Colonic mucosa (tissue), 4 donors: ENCODE data around the gene MLST8. TPM values are rescaled to one million over a fixed set of nuclear protein-coding genes. Genes with fewer than 3 reads are reported as not detected.

Experiments
- DNase-seq: peaks from one replicate; pipeline ENCODE4 v3.0.0-alpha.2; 2020
- H3K27ac ChIP-seq: fragments of 200-600 bp; one replicate; pipeline ENCODE4 v1.8.0; 2021
- H3K27me3 ChIP-seq: fragments of 200-600 bp; one replicate; pipeline ENCODE4 v1.8.0; 2021
- H3K36me3 ChIP-seq: fragments of 200-600 bp; one replicate; pipeline ENCODE4 v1.8.0; 2021
- H3K4me1 ChIP-seq: fragments of 200-600 bp; one replicate; pipeline ENCODE4 v1.8.0; 2021; ENCODE audit warnings: mild to moderate bottlenecking
- H3K4me3 ChIP-seq: fragments of 200-600 bp; one replicate; pipeline ENCODE4 v1.8.0; 2021
- H3K9ac ChIP-seq, 2 donors: one replicate each; pipeline ENCODE4 v1.7.0; 2013; ENCODE audit warnings: control low read depth in 2 of 2, low read depth in 2 of 2, low read length in 2 of 2
- H3K9me3 ChIP-seq: fragments of 200-600 bp; one replicate; pipeline ENCODE4 v1.8.0; 2021
- intact Hi-C: fragments of 100-400 bp; cut with DNase I; formaldehyde crosslinking; loops from one replicate; pipeline ENCODE4 v1.14.1; 2022
- total RNA-seq, 2 donors: library from RNA; stranded (reverse); fragmentation: NEBNext Ultra II Directional in 1 of 2; extraction: Animal tissue kit (Norgen Biotek cat#: 25700) in 1 of 2; gene quantifications; one replicate each; pipeline ENCODE4 v1.2.1, GENCODE V29; 2021
- TF ChIP-seq, protein P1 (sequence below): fragments of 200-600 bp; IDR thresholded peaks from one replicate; pipeline ENCODE4 v1.8.0; 2022; ENCODE audit warnings: antibody characterized with exemption, mild to moderate bottlenecking
- donor health status: healthy.
- donor health status: DM: no; HTN: no; CAD: no.
- donor health status: DM: no; HTN: no; CAD: no.

The MLST8 gene
- total RNA-seq, 2 donors from 2014 or later, result 26.5 to 53.5 TPM

DNA sequence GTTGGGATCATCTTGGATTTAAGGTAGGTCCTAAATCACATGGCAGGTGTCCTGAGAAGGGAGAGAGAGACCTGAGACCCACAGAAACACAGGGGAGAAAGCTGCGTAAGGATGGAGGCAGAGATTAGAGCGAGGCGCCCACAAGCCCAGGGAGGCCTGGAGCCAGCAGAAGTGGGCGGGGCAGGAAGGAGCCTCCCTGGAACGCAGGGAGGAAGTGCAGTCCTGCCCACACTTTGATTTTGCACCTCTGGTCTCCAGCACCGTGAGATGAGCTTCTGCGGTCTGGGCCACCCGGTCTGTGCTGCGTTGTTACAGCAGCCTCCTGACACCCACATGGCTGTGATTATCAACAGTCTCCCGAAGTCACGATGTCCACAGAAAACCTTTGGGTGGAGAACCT lies 37.3 kb downstream of the MLST8 start:
- TF ChIP-seq, protein P1, sequence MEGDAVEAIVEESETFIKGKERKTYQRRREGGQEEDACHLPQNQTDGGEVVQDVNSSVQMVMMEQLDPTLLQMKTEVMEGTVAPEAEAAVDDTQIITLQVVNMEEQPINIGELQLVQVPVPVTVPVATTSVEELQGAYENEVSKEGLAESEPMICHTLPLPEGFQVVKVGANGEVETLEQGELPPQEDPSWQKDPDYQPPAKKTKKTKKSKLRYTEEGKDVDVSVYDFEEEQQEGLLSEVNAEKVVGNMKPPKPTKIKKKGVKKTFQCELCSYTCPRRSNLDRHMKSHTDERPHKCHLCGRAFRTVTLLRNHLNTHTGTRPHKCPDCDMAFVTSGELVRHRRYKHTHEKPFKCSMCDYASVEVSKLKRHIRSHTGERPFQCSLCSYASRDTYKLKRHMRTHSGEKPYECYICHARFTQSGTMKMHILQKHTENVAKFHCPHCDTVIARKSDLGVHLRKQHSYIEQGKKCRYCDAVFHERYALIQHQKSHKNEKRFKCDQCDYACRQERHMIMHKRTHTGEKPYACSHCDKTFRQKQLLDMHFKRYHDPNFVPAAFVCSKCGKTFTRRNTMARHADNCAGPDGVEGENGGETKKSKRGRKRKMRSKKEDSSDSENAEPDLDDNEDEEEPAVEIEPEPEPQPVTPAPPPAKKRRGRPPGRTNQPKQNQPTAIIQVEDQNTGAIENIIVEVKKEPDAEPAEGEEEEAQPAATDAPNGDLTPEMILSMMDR, result no peak
- no peak for DNase-seq
- Histone ChIP-seq H3K27ac (no peak overlapping the region), H3K9me3 (no peaks in the 10 kb centered on the region), H3K4me1 (peaks cover 2% of the 10 kb centered on the region), H3K36me3 (peaks cover 10% of the 10 kb centered on the region), H3K9ac (no peak overlapping the region), H3K27me3 (peaks cover 8% of the 10 kb centered on the region), H3K4me3 (no peak overlapping the region)
- intact Hi-C loops, result no loop called here

DNA sequence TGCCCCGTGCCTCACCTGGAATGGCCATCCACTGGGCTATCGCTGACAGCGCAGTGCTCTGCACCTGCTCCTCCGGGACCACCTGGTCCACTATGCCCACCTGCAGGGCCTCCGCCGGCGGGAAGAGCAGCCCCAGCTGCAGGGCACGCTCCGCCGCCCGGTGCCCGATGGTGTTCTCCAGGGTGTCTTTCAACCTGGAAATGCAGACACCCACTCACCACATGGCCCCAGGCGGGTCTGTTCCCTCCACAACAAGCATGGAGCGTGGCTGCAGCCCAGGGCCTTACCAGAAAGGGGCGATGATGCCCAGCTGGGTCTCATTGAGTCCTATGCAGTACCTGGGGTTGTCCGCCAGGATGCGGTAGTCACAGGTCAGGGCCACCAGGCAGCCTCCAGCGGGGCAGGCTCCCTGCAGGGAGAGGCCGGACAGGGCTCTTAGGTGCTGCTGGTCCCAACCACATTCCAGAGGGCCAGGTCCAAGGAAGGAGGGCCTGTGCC lies 37.8 kb downstream of the MLST8 start:
- DNase-seq, result no peak
- no peaks in the 10 kb centered on the region for H3K9me3 ChIP-seq
- no peaks in the 10 kb centered on the region for H3K4me1 ChIP-seq
- TF ChIP-seq, protein P1, result no peak
- intact Hi-C loops, result no loop called here
- H3K36me3 ChIP-seq, result peaks cover 10% of the 10 kb centered on the region
- no peak overlapping the region for H3K9ac ChIP-seq
- H3K27ac ChIP-seq, result no peak overlapping the region
- peaks cover 3% of the 10 kb centered on the region for H3K27me3 ChIP-seq
- no peak overlapping the region for H3K4me3 ChIP-seq

DNA sequence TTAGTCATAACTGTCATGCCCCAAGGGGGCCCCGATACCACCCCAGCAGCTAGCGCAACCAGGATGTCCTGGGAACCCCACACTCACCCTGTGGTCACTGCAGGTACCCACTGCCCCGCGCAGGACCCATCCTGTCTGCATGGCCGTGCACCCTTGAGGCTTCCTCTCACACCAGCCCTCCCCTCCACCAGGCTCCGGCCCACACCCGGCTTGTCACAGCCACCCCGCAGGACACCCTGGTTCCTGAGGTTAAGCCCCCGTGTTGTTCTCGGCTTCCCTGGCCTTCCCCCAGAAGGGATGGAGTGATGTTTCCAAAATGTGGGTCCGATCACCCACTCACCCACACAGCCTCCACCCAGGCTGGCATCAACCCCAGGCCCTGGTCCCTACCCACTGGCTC lies 38.5 kb downstream of the MLST8 start:
- Histone ChIP-seq H3K27ac (no peak overlapping the region), H3K4me1 (no peaks in the 10 kb centered on the region), H3K36me3 (peaks cover 10% of the 10 kb centered on the region), H3K9me3 (no peaks in the 10 kb centered on the region), H3K9ac (no peak overlapping the region), H3K4me3 (no peak overlapping the region), H3K27me3 (no peaks in the 10 kb centered on the region)
- TF ChIP-seq, protein P1, result no peak
- no peak for DNase-seq
- intact Hi-C loops, result no loop called here

DNA sequence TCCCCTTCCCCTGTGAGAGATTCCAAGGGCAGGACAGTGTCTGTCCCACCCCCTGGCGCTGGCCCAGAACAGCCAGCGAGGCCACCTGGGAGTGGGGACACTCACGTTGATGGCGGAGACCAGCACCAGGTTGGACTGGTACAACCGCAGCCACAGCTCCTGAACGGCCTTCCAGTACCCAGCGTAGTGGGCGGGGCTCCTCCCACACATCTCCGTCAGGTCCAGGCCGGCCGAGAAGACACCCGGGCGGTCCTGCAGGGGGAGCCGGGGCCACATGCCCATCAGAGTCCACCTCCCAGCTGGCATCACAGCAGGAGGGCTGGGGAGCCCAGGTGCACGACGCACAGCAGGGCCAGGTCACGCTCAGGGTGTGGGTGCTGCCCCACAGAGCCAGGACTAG lies 39.0 kb downstream of the MLST8 start:
- DNase-seq, result no peak
- Histone ChIP-seq H3K4me1 (no peaks in the 10 kb centered on the region), H3K27me3 (no peaks in the 10 kb centered on the region), H3K9ac (no peak overlapping the region), H3K36me3 (peaks cover 10% of the 10 kb centered on the region), H3K4me3 (no peak overlapping the region), H3K9me3 (no peaks in the 10 kb centered on the region), H3K27ac (no peak overlapping the region)
- TF ChIP-seq, protein P1, result no peak
- intact Hi-C loops, result no loop called here

DNA sequence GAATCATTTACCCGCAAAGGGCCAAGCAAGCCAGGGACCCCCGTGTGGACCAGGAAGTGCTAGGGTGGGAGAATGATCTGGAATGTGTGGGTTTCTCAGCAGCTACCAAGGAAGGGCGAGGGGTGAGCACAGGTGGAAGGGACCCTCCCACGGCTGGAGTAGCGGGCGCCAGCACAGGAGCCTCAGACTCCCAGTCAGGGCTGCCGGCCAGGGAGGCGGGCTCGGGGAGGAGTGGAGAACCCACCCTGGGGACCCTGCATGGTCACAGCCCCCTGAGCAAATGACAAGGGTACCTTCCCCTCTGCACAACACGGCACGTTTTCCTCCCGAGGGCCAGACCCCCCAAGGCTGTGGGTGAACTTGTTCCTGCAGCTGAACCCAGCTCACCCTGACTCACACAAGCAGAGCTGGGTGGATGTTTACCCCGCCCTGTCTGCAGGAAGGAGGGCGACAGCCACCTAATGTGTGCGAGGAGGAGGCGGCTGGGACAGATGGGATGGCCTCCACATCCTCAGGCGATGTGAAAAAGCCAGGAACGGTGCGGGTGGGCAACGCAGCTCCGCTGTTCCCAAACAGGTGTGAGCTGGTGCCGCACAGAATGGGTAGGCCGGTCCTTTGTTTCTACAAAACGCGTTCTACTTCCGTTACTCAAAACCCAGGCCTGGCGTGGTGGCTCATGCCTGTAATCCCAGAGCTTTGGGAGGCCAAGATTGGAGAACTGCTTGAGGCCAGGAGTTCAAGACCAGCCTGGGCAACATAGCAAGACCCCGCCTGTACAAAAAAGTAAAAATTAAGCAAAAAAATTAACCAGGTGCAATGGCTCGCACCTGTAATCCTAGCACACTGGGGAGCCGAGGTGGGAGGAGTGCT lies 39.9 kb downstream of the MLST8 start:
- no peak overlapping the region for H3K4me3 ChIP-seq
- no peaks in the 10 kb centered on the region for H3K27me3 ChIP-seq
- TF ChIP-seq, protein P1, result no peak
- H3K9ac ChIP-seq, result no peak overlapping the region
- H3K9me3 ChIP-seq, result no peaks in the 10 kb centered on the region
- H3K36me3 ChIP-seq, result peaks cover 10% of the 10 kb centered on the region
- intact Hi-C loops, result no loop called here
- H3K27ac ChIP-seq, result no peak overlapping the region
- H3K4me1 ChIP-seq, result no peaks in the 10 kb centered on the region
- DNase-seq, result no peak
